GM18951 (cell line): ENCODE results near the gene ANO5.
"Not testable (repeated sequence)": the region's sequence is repeated elsewhere in the genome, so short reads cannot be mapped to it uniquely, and the experiment has no call there.

Experiments used
- POLR2A ChIP-seq: IDR thresholded peaks from 4 replicates; pipeline ENCODE4 v1.6.1; 2011; ENCODE audit warnings: mild to moderate bottlenecking; ENCODE audit not compliant: insufficient read length, insufficient read depth; ENCODE audit errors: extremely low read depth
- in situ Hi-C: fragments of 300-500 bp; cut with MboI; formaldehyde crosslinking; loops from one replicate; pipeline ENCODE4 v1.12.0; 2022; ENCODE audit warnings: low sequenced_read_pairs, mixed read lengths, inconsistent platforms; ENCODE audit not compliant: unreplicated experiment

Gene ANO5

GRCh38 chr11:22244986-22245592 lies 52.2 kb downstream of the ANO5 start:
- in situ Hi-C loops = no loop called here
- no peak for TF ChIP-seq POLR2A

- TF ChIP-seq POLR2A = no peak
Measured at GRCh38 chr11:22246992-22247391, 54.1 kb downstream of the ANO5 start.

GRCh38 chr11:22249871-22250270 lies 57.0 kb downstream of the ANO5 start:
- no peak for TF ChIP-seq POLR2A
- in situ Hi-C loops = no loop called here

More at GRCh38 chr11:22246992-22247391, 54.1 kb downstream of the ANO5 start:
- in situ Hi-C loops = no loop called here

GRCh38 chr11:22256876-22257275 lies 64.0 kb downstream of the ANO5 start:
- no peak for TF ChIP-seq POLR2A
- in situ Hi-C loops = no loop called here

- in situ Hi-C loops = no loop called here
- no peak for TF ChIP-seq POLR2A
Measured at GRCh38 chr11:22263613-22264012, 70.7 kb downstream of the ANO5 start.

GRCh38 chr11:22268983-22269624 lies 76.2 kb downstream of the ANO5 start:
- in situ Hi-C loops = not testable (repeated sequence)

GRCh38 chr11:22273781-22274180 lies 80.9 kb downstream of the ANO5 start:
- in situ Hi-C loops = no loop called here
- no peak for TF ChIP-seq POLR2A

GRCh38 chr11:22275600-22275999 lies 82.7 kb downstream of the ANO5 start:
- in situ Hi-C loops = no loop called here
- TF ChIP-seq POLR2A = no peak

- in situ Hi-C loops = no loop called here
- no peak for TF ChIP-seq POLR2A
Measured at GRCh38 chr11:22276535-22276934, 83.7 kb downstream of the ANO5 start.

GRCh38 chr11:22284991-22285390 lies 92.1 kb downstream of the ANO5 start:
- in situ Hi-C loops = not testable (repeated sequence)

GRCh38 chr11:22302368-22302767 lies 109.5 kb downstream of the ANO5 start:
- no peak for TF ChIP-seq POLR2A
- in situ Hi-C loops = loop anchor here (25.0 kb wide), 1 partner anchor 140 kb away; no protein-coding TSS in a partner anchor

GRCh38 chr11:22304337-22304961 lies 111.6 kb downstream of the ANO5 start:
- TF ChIP-seq POLR2A = no peak
- in situ Hi-C loops = loop anchor here (25.0 kb wide), 1 partner anchor 142 kb away; no protein-coding TSS in a partner anchor

- in situ Hi-C loops = loop anchor here (25.0 kb wide), 1 partner anchor 155 kb away; no protein-coding TSS in a partner anchor
- no peak for TF ChIP-seq POLR2A
Measured at GRCh38 chr11:22317656-22318055, 124.8 kb downstream of the ANO5 start.

- no peak for TF ChIP-seq POLR2A
- in situ Hi-C loops = loop anchor here (25.0 kb wide), 1 partner anchor 456 kb away; no protein-coding TSS in a partner anchor
Measured at GRCh38 chr11:22331771-22332170, 138.9 kb downstream of the ANO5 start.
